Ectodermal cell (in vitro differentiated cells): ENCODE measurements around the gene CHFR.
"Not testable (repeated sequence)": the region's sequence is repeated elsewhere in the genome, so short reads cannot be mapped to it uniquely, and the experiment has no call there.

Experiments used
- H3K27ac ChIP-seq: 2 replicates; pipeline ENCODE4 v1.7.0; 2013; ENCODE audit warnings: mild to moderate bottlenecking, low read depth, low read length; ENCODE audit not compliant: insufficient read depth, poor library complexity, severe bottlenecking
- H3K27me3 ChIP-seq: 2 replicates; pipeline ENCODE4 v1.7.0; 2013; ENCODE audit warnings: mild to moderate bottlenecking, low read length; ENCODE audit not compliant: insufficient read depth, control insufficient read depth, poor library complexity, severe bottlenecking
- H3K36me3 ChIP-seq: one replicate; pipeline ENCODE4 v1.7.0; 2013; ENCODE audit warnings: low read length; ENCODE audit not compliant: control insufficient read depth, insufficient read depth
- H3K4me1 ChIP-seq: one replicate; pipeline ENCODE4 v1.7.0; 2013; ENCODE audit warnings: low read length; ENCODE audit not compliant: control insufficient read depth, insufficient read depth
- H3K4me3 ChIP-seq: 2 replicates; pipeline ENCODE4 v1.7.0; 2013; ENCODE audit warnings: low read depth, low read length, control low read depth; ENCODE audit not compliant: insufficient read depth
- H3K9me3 ChIP-seq: 2 replicates; pipeline ENCODE4 v1.7.0; 2013; ENCODE audit warnings: mild to moderate bottlenecking, low read length, moderate library complexity; ENCODE audit not compliant: control insufficient read depth
- WGBS, 2 experiments: methylation state at CpG; one replicate each; pipeline ENCODE4 v1.1.7; 2013; ENCODE audit warnings: missing lambda C conversion rate in 2 of 2; 5-methylcytosine and 5-hydroxymethylcytosine counted together

CHFR gene

GRCh38 chr12:132795847-132796246 lies 91.6 kb downstream of the CHFR start:
- Histone ChIP-seq H3K9me3 (no peaks in the 10 kb centered on the region), H3K4me3 (no peak overlapping the region), H3K36me3 (peaks cover 31% of the 10 kb centered on the region), H3K27me3 (no peaks in the 10 kb centered on the region), H3K27ac (no peak overlapping the region), H3K4me1 (no peaks in the 10 kb centered on the region)
- 95 to 96% methylated on average over 14 of the region's 14 CpGs for WGBS, 2 experiments

GRCh38 chr12:132791940-132792339 lies 95.5 kb downstream of the CHFR start:
- H3K36me3 ChIP-seq = peaks cover 20% of the 10 kb centered on the region
- WGBS, 2 experiments = 91 to 96% methylated on average over 2 of the region's 2 CpGs
- not testable (repeated sequence) for H3K4me3 ChIP-seq, H3K27me3 ChIP-seq, H3K9me3 ChIP-seq, H3K4me1 ChIP-seq, H3K27ac ChIP-seq

GRCh38 chr12:132789099-132789471 lies 98.3 kb downstream of the CHFR start:
- H3K27me3 ChIP-seq = no peaks in the 10 kb centered on the region
- no peak overlapping the region for H3K27ac ChIP-seq
- no peak overlapping the region for H3K4me3 ChIP-seq
- no peaks in the 10 kb centered on the region for H3K9me3 ChIP-seq
- WGBS, 2 experiments = 95 to 96% methylated on average over 21 of the region's 21 CpGs
- H3K4me1 ChIP-seq = no peaks in the 10 kb centered on the region
- peaks cover 24% of the 10 kb centered on the region for H3K36me3 ChIP-seq

GRCh38 chr12:132788375-132789098 lies 98.9 kb downstream of the CHFR start:
- Histone ChIP-seq H3K27me3 (no peaks in the 10 kb centered on the region), H3K9me3 (no peaks in the 10 kb centered on the region), H3K27ac (no peak overlapping the region), H3K36me3 (peaks cover 24% of the 10 kb centered on the region), H3K4me1 (no peaks in the 10 kb centered on the region), H3K4me3 (no peak overlapping the region)
- WGBS, 2 experiments = 94% methylated on average over 29 of the region's 29 CpGs

GRCh38 chr12:132787877-132788276 lies 99.5 kb downstream of the CHFR start:
- no peaks in the 10 kb centered on the region for H3K27me3 ChIP-seq
- no peak overlapping the region for H3K27ac ChIP-seq
- H3K9me3 ChIP-seq = no peaks in the 10 kb centered on the region
- 96% methylated on average over 15 of the region's 15 CpGs for WGBS, 2 experiments
- no peak overlapping the region for H3K4me3 ChIP-seq
- H3K36me3 ChIP-seq = peaks cover 24% of the 10 kb centered on the region
- no peaks in the 10 kb centered on the region for H3K4me1 ChIP-seq

- no peaks in the 10 kb centered on the region for H3K27me3 ChIP-seq
- H3K4me1 ChIP-seq = no peaks in the 10 kb centered on the region
- peaks cover 33% of the 10 kb centered on the region for H3K36me3 ChIP-seq
- no peak overlapping the region for H3K4me3 ChIP-seq
- H3K9me3 ChIP-seq = no peaks in the 10 kb centered on the region
- H3K27ac ChIP-seq = no peak overlapping the region
- 92 to 95% methylated on average over 21 of the region's 21 CpGs for WGBS, 2 experiments
Observed at GRCh38 chr12:132786192-132786591, 101.2 kb downstream of the CHFR start.

GRCh38 chr12:132784580-132784979 lies 102.8 kb downstream of the CHFR start:
- H3K27ac ChIP-seq = no peak overlapping the region
- H3K9me3 ChIP-seq = no peaks in the 10 kb centered on the region
- WGBS, 2 experiments = 93 to 96% methylated on average over 9 of the region's 9 CpGs
- H3K36me3 ChIP-seq = peaks cover 42% of the 10 kb centered on the region
- H3K4me3 ChIP-seq = no peak overlapping the region
- H3K27me3 ChIP-seq = no peaks in the 10 kb centered on the region
- no peaks in the 10 kb centered on the region for H3K4me1 ChIP-seq

GRCh38 chr12:132783917-132784531 lies 103.4 kb downstream of the CHFR start:
- Histone ChIP-seq H3K27me3 (no peaks in the 10 kb centered on the region), H3K27ac (no peak overlapping the region), H3K36me3 (peaks cover 38% of the 10 kb centered on the region), H3K4me3 (no peak overlapping the region), H3K9me3 (no peaks in the 10 kb centered on the region), H3K4me1 (no peaks in the 10 kb centered on the region)
- WGBS, 2 experiments = 92 to 94% methylated on average over 22 of the region's 22 CpGs
